AG09309 (cell line): Measurements from ENCODE around the gene SLC26A9.

Source experiments
- DNase-seq: peaks from one replicate; pipeline ENCODE4 v3.0.0-alpha.2; 2010; ENCODE audit warnings: low read depth
- H3K4me3 ChIP-seq: 2 replicates; pipeline ENCODE4 v1.5.1; 2011; ENCODE audit warnings: mild to moderate bottlenecking, low read depth, low read length, moderate library complexity; ENCODE audit not compliant: control insufficient read depth
- CTCF ChIP-seq: IDR thresholded peaks from 2 replicates; pipeline ENCODE4 v1.5.1; 2011; ENCODE audit warnings: mild to moderate bottlenecking, low read depth, low read length, inconsistent platforms; ENCODE audit not compliant: insufficient read depth, control insufficient read depth; ENCODE audit errors: missing control alignments

Gene SLC26A9

GRCh38 chr1:205961991-205962820 is 18.9 kb upstream of the SLC26A9 start:
- no peak for TF ChIP-seq CTCF
- no peak overlapping the region for H3K4me3 ChIP-seq
- no peak for DNase-seq

GRCh38 chr1:205961405-205961804 is 18.1 kb upstream of the SLC26A9 start:
- no peak overlapping the region for H3K4me3 ChIP-seq
- DNase-seq = no peak
- no peak for TF ChIP-seq CTCF

- DNase-seq = no peak
- no peak for TF ChIP-seq CTCF
- H3K4me3 ChIP-seq = no peak overlapping the region
Measured at GRCh38 chr1:205959789-205960188, 16.5 kb upstream of the SLC26A9 start.

- TF ChIP-seq CTCF = no peak
- DNase-seq = no peak
- H3K4me3 ChIP-seq = no peak overlapping the region
Measured at GRCh38 chr1:205955499-205955898, 12.2 kb upstream of the SLC26A9 start.

GRCh38 chr1:205954819-205955404 is 11.7 kb upstream of the SLC26A9 start:
- DNase-seq = no peak
- no peak overlapping the region for H3K4me3 ChIP-seq
- no peak for TF ChIP-seq CTCF

DNA sequence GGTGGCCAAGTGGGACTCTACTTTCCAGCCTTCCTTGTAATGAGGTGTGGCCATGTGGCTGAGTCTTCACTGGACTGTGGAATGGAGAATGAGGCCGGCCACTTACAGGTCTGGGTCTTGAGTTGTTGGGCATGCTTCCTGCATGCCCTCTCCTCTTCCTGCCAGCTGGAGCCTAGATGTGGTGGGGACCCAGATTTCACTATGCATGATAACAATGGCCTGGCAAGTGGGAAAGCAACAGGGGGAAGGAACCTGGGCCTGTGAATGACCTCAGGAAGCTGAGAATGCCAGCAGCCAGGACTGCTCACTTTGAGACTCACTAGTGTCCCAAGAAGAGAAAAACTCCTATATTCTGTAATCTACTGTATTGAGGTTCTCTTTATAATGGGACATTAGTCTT is 8.5 kb upstream of the SLC26A9 start:
- DNase-seq = no peak
- H3K4me3 ChIP-seq = no peak overlapping the region
- no peak for TF ChIP-seq CTCF
